HepG2 (cell line): Measurements from ENCODE around the gene GPR4.

Experiments used
- BCL6 ChIP-seq: IDR thresholded peaks from 2 replicates; pipeline ENCODE4 v1.6.1; 2016; ENCODE audit warnings: missing genetic modification reagents, missing compliant biosample characterization
- CTCF ChIP-seq: sonication (generic); formaldehyde crosslinking; IDR thresholded peaks from 2 replicates; pipeline ENCODE4 v1.5.0; 2020; ENCODE audit warnings: mild to moderate bottlenecking, missing genetic modification reagents, moderate library complexity
- HDAC1 ChIP-seq: sonication (generic); formaldehyde crosslinking; IDR thresholded peaks from 2 replicates; pipeline ENCODE4 v1.5.1; 2020; ENCODE audit warnings: mild to moderate bottlenecking, missing genetic modification reagents
- POLR2AphosphoS5 ChIP-seq: IDR thresholded peaks from 2 replicates; pipeline ENCODE4 v1.6.1; 2012; ENCODE audit warnings: low read depth, low read length

GRCh38 chr19:45621976-45622503 lies 20.0 kb upstream of the GPR4 start:
- TF ChIP-seq POLR2AphosphoS5, result no peak
- TF ChIP-seq CTCF (CRISPR knock-in tag), result no peak
- no peak for TF ChIP-seq BCL6 (CRISPR knock-in tag)
- no peak for TF ChIP-seq HDAC1
